Trophoblast cell (in vitro differentiated cells and primary cell): ENCODE data around the gene GRK2.

Source experiments
- DNase-seq, 2 donors: peaks; one replicate each; pipeline ENCODE4 v3.0.0-alpha.2; 2016
- H2AFZ ChIP-seq: 2 replicates; pipeline ENCODE4 v1.6.1; 2013; ENCODE audit warnings: low read length, moderate library complexity, mild to moderate bottlenecking; ENCODE audit not compliant: insufficient read depth, poor library complexity
- H2AK5ac ChIP-seq: 2 replicates; pipeline ENCODE4 v1.6.1; 2013; ENCODE audit warnings: mild to moderate bottlenecking, low read length
- H2BK120ac ChIP-seq: 2 replicates; pipeline ENCODE4 v1.6.1; 2013; ENCODE audit warnings: low read length, mild to moderate bottlenecking, moderate library complexity; ENCODE audit not compliant: insufficient read depth, poor library complexity
- H2BK12ac ChIP-seq: 2 replicates; pipeline ENCODE4 v1.6.1; 2013; ENCODE audit warnings: mild to moderate bottlenecking, low read length, moderate library complexity
- H2BK5ac ChIP-seq: 2 replicates; pipeline ENCODE4 v1.6.1; 2013; ENCODE audit warnings: low read length, low read depth, moderate library complexity, mild to moderate bottlenecking; ENCODE audit not compliant: poor library complexity
- H3K14ac ChIP-seq: 2 replicates; pipeline ENCODE4 v1.6.1; 2013; ENCODE audit warnings: mild to moderate bottlenecking, low read length
- H3K18ac ChIP-seq: 2 replicates; pipeline ENCODE4 v1.6.1; 2013; ENCODE audit warnings: mild to moderate bottlenecking, low read length
- H3K23ac ChIP-seq: 2 replicates; pipeline ENCODE4 v1.6.1; 2013; ENCODE audit warnings: low read length
- H3K27ac ChIP-seq: 2 replicates; pipeline ENCODE4 v1.5.1; 2013; ENCODE audit warnings: low read depth, mild to moderate bottlenecking, inconsistent platforms, low read length, moderate library complexity
- H3K27me3 ChIP-seq: 2 replicates; pipeline ENCODE4 v1.6.1; 2013; ENCODE audit warnings: inconsistent platforms, mild to moderate bottlenecking, low read length, moderate library complexity; ENCODE audit not compliant: insufficient read depth
- H3K36me3 ChIP-seq, 2 experiments: 1 replicate in 1 of 2; 2 replicates in 1 of 2; pipeline ENCODE4 v1.6.1; 2013; ENCODE audit warnings: low read length in 2 of 2, mild to moderate bottlenecking in 2 of 2, moderate library complexity in 1 of 2; ENCODE audit not compliant: insufficient read depth in 2 of 2, control insufficient read depth in 1 of 2
- H3K4ac ChIP-seq: 2 replicates; pipeline ENCODE4 v1.6.1; 2013; ENCODE audit warnings: low read depth, mild to moderate bottlenecking, low read length, moderate library complexity
- H3K4me1 ChIP-seq, 2 experiments: 1 replicate in 1 of 2; 2 replicates in 1 of 2; pipeline ENCODE4 v1.6.1; 2013; ENCODE audit warnings: low read length in 2 of 2, mild to moderate bottlenecking in 2 of 2, moderate library complexity in 1 of 2; ENCODE audit not compliant: insufficient read depth in 2 of 2, control insufficient read depth in 1 of 2
- H3K4me2 ChIP-seq: 2 replicates; pipeline ENCODE4 v1.6.1; 2013; ENCODE audit warnings: inconsistent platforms, mild to moderate bottlenecking, low read length, moderate library complexity
- H3K4me3 ChIP-seq: 2 replicates; pipeline ENCODE4 v1.5.1; 2013; ENCODE audit warnings: mild to moderate bottlenecking, low read depth, low read length, inconsistent platforms
- H3K79me1 ChIP-seq: one replicate; pipeline ENCODE4 v1.6.1; 2013; ENCODE audit warnings: low read length
- H3K79me2 ChIP-seq: 2 replicates; pipeline ENCODE4 v1.6.1; 2013; ENCODE audit warnings: low read length, mild to moderate bottlenecking; ENCODE audit not compliant: control insufficient read depth, insufficient read depth, poor library complexity
- H3K9ac ChIP-seq: 2 replicates; pipeline ENCODE4 v1.6.1; 2013; ENCODE audit warnings: mild to moderate bottlenecking, low read length
- H3K9me3 ChIP-seq: 2 replicates; pipeline ENCODE4 v1.6.1; 2013; ENCODE audit warnings: low read depth, mild to moderate bottlenecking, control low read depth, inconsistent platforms, low read length; ENCODE audit not compliant: insufficient read depth
- H4K12ac ChIP-seq: 2 replicates; pipeline ENCODE4 v1.6.1; 2013; ENCODE audit warnings: low read depth, mild to moderate bottlenecking, low read length, moderate library complexity
- H4K8ac ChIP-seq: 2 replicates; pipeline ENCODE4 v1.6.1; 2013; ENCODE audit warnings: low read depth, mild to moderate bottlenecking, low read length, moderate library complexity
- H4K91ac ChIP-seq: one replicate; pipeline ENCODE4 v1.6.1; 2013; ENCODE audit warnings: low read depth, mild to moderate bottlenecking, low read length, moderate library complexity
- WGBS: extraction: QIAGEN DNeasy Blood & Tissue Kit; methylation state at CpG from one replicate; pipeline ENCODE4 v1.1.7; 2013; ENCODE audit warnings: missing lambda C conversion rate; ENCODE audit not compliant: insufficient read length, insufficient coverage; ENCODE audit errors: extremely low coverage; 5-methylcytosine and 5-hydroxymethylcytosine counted together

The GRK2 gene

DNA sequence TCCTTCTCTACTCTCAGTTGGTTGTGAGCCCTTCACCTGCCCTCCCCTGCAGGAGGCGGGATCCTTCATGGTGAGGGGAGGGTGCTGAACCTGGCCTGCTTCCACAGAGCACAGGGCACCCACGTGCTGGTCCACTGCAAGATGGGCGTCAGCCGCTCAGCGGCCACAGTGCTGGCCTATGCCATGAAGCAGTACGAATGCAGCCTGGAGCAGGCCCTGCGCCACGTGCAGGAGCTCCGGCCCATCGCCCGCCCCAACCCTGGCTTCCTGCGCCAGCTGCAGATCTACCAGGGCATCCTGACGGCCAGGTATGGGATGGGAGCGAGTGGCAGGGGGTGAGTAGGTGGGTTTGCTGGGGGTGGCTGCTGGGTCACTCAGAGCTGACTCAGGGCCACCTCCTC, 43.4 kb downstream of the GRK2 start:
- no peak overlapping the region for H2BK12ac ChIP-seq
- H3K18ac ChIP-seq = no peak overlapping the region
- no peak overlapping the region for H2AK5ac ChIP-seq
- no peak overlapping the region for H4K8ac ChIP-seq
- H3K27me3 ChIP-seq = no peaks in the 10 kb centered on the region
- H3K4me2 ChIP-seq = no peak overlapping the region
- no peak overlapping the region for H3K4ac ChIP-seq
- H3K23ac ChIP-seq = no peak overlapping the region
- H2BK5ac ChIP-seq = no peak overlapping the region
- no peak overlapping the region for H4K12ac ChIP-seq
- H3K4me3 ChIP-seq = no peak overlapping the region
- no CpG with 5 or more reads among the region's 14 CpGs for WGBS
- peaks cover under 1% of the 10 kb centered on the region for H3K79me2 ChIP-seq
- no peak overlapping the region for H4K91ac ChIP-seq
- peaks cover 13 to 22% of the 10 kb centered on the region in 2 experiments for H3K4me1 ChIP-seq
- H3K27ac ChIP-seq = no peak overlapping the region
- no peak overlapping the region for H2AFZ ChIP-seq
- DNase-seq = no peak
- H3K9me3 ChIP-seq = no peaks in the 10 kb centered on the region
- no peak overlapping the region for H3K9ac ChIP-seq
- H2BK120ac ChIP-seq = no peak overlapping the region
- peaks cover 3% of the 10 kb centered on the region for H3K79me1 ChIP-seq
- H3K14ac ChIP-seq = no peak overlapping the region
- peaks cover 43 to 49% of the 10 kb centered on the region in 2 experiments for H3K36me3 ChIP-seq

GRCh38 chr11:67310246-67311050, 44.2 kb downstream of the GRK2 start:
- H2BK120ac ChIP-seq = no peak overlapping the region
- H2AK5ac ChIP-seq = no peak overlapping the region
- DNase-seq = no peak
- no CpG with 5 or more reads among the region's 19 CpGs for WGBS
- no peak overlapping the region for H3K9ac ChIP-seq
- H3K27ac ChIP-seq = no peak overlapping the region
- peaks cover 43 to 49% of the 10 kb centered on the region in 2 experiments for H3K36me3 ChIP-seq
- H3K23ac ChIP-seq = no peak overlapping the region
- H2BK5ac ChIP-seq = no peak overlapping the region
- H4K12ac ChIP-seq = no peak overlapping the region
- peaks cover 11 to 18% of the 10 kb centered on the region in 2 experiments for H3K4me1 ChIP-seq
- peaks cover 3% of the 10 kb centered on the region for H3K79me1 ChIP-seq
- no peak overlapping the region for H3K4ac ChIP-seq
- no peaks in the 10 kb centered on the region for H3K9me3 ChIP-seq
- H3K18ac ChIP-seq = no peak overlapping the region
- no peak overlapping the region for H2AFZ ChIP-seq
- H3K4me3 ChIP-seq = no peak overlapping the region
- no peaks in the 10 kb centered on the region for H3K79me2 ChIP-seq
- no peak overlapping the region for H2BK12ac ChIP-seq
- no peak overlapping the region for H3K14ac ChIP-seq
- no peaks in the 10 kb centered on the region for H3K27me3 ChIP-seq
- H4K91ac ChIP-seq = no peak overlapping the region
- H3K4me2 ChIP-seq = no peak overlapping the region
- H4K8ac ChIP-seq = no peak overlapping the region

DNA sequence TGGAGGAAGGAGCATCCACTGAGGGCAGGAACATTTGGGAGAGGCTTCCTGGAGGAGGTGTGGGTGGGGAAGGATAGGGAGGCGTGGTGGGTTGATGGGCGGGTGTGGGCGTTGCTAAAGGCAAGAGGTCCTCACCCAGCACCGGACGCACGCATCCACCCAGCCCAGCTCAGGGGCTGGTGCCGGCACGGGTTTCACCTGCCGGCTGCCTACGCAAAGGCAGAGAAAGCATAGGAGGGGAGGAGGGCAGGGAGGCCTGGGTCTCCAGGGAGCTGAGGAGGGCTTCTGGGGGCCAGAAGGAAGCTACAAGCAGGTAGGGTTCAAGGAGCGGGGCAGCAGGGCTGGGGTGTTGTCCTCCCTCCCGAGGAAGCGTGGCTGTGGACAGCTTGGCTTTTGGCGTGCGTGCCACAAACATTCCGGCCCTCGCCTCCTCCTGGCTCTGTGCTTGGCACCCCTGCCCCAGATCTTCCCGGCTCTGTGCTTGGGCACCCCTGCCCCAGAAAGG, 44.8 kb downstream of the GRK2 start:
- Histone ChIP-seq H2AFZ (no peak overlapping the region), H3K79me2 (no peaks in the 10 kb centered on the region), H3K79me1 (peaks cover 3% of the 10 kb centered on the region), H3K9me3 (no peaks in the 10 kb centered on the region), H3K18ac (no peak overlapping the region), H2BK120ac (no peak overlapping the region), H4K12ac (no peak overlapping the region), H3K9ac (no peak overlapping the region), H3K4me3 (no peak overlapping the region), H2AK5ac (no peak overlapping the region), H3K27ac (no peak overlapping the region), H3K4me2 (no peak overlapping the region), H3K27me3 (no peaks in the 10 kb centered on the region), H3K4ac (no peak overlapping the region), H3K14ac (no peak overlapping the region), H2BK5ac (no peak overlapping the region), H4K8ac (no peak overlapping the region), H4K91ac (no peak overlapping the region), H3K36me3 (peaks cover 43 to 49% of the 10 kb centered on the region in 2 experiments), H2BK12ac (no peak overlapping the region), H3K23ac (no peak overlapping the region), H3K4me1 (peaks cover 9 to 19% of the 10 kb centered on the region in 2 experiments)
- no CpG with 5 or more reads among the region's 18 CpGs for WGBS
- no peak for DNase-seq

DNA sequence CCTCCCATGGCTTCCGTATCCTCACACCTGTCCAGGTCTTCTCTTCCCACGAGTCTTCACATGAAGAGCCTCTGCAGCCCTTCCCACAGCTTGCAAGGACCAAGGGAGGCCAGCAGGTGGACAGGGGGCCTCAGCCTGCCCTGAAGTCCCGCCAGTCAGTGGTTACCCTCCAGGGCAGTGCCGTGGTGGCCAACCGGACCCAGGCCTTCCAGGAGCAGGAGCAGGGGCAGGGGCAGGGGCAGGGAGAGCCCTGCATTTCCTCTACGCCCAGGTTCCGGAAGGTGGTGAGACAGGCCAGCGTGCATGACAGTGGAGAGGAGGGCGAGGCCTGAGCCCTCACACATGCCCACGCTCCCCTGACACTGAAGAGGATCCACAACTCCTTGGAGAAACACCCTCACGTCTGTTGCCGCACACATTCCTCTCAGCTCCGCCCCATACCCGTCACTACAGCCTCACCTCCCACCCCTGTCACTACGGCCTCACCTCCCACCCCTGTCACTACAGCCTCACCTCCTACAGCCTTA, 45.3 kb downstream of the GRK2 start:
- Histone ChIP-seq H3K14ac (no peak overlapping the region), H2BK5ac (no peak overlapping the region), H3K18ac (no peak overlapping the region), H3K4me3 (no peak overlapping the region), H3K36me3 (peaks cover 42 to 48% of the 10 kb centered on the region in 2 experiments), H2AK5ac (no peak overlapping the region), H3K9ac (no peak overlapping the region), H3K4ac (no peak overlapping the region), H4K91ac (no peak overlapping the region), H3K27me3 (no peaks in the 10 kb centered on the region), H2AFZ (no peak overlapping the region), H3K9me3 (no peaks in the 10 kb centered on the region), H3K27ac (no peak overlapping the region), H2BK120ac (no peak overlapping the region), H3K4me2 (no peak overlapping the region), H3K79me1 (peaks cover 3% of the 10 kb centered on the region), H3K4me1 (peaks cover 9 to 19% of the 10 kb centered on the region in 2 experiments), H4K12ac (no peak overlapping the region), H3K23ac (no peak overlapping the region), H4K8ac (no peak overlapping the region), H3K79me2 (no peaks in the 10 kb centered on the region), H2BK12ac (no peak overlapping the region)
- peak in 1 of 2 donors; percentile 46 for DNase-seq
- no CpG with 5 or more reads among the region's 15 CpGs for whole genome bisulfite sequencing
